TTC549 (cell line): Measurements from ENCODE around the gene TSHZ2.

Source experiments
- FAIRE-seq: peaks from 2 replicates; lab custom pipeline; 2012; peaks lifted over from hg19 to GRCh38; lab: Jason Lieb, UNC

TSHZ2 gene

GRCh38 chr20:53284696-53285095 lies 312.5 kb downstream of the TSHZ2 start:
- no peak for FAIRE-seq

- FAIRE-seq, result no peak
Observed at GRCh38 chr20:53287357-53288042, 315.3 kb downstream of the TSHZ2 start.

GRCh38 chr20:53291548-53291947 lies 319.4 kb downstream of the TSHZ2 start:
- FAIRE-seq, result no peak

- no peak for FAIRE-seq
Observed at GRCh38 chr20:53292347-53292746, 320.2 kb downstream of the TSHZ2 start.

- no peak for FAIRE-seq
Observed at GRCh38 chr20:53294804-53295203, 322.6 kb downstream of the TSHZ2 start.

DNA sequence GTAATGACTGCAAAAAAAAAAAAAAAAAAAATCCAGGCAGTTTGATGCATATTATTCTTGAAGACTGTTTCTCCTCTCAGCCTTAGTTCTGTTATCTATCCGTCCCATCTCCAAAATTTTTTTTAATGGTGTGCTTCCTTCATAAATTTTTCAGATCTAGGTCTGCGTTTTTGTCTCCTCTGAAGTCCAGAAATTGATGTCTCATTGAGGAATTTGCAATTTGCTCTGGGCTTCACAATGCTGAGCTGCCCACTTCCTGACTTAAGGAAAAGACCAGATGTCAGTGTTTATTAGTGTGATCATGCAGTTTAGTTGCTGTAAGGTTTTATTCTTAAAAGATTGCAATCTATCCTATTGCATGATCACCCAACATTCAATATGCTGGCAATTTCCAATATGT lies 323.9 kb downstream of the TSHZ2 start:
- FAIRE-seq, result no peak

- no peak for FAIRE-seq
Observed at GRCh38 chr20:53296451-53297153, 324.4 kb downstream of the TSHZ2 start.

DNA sequence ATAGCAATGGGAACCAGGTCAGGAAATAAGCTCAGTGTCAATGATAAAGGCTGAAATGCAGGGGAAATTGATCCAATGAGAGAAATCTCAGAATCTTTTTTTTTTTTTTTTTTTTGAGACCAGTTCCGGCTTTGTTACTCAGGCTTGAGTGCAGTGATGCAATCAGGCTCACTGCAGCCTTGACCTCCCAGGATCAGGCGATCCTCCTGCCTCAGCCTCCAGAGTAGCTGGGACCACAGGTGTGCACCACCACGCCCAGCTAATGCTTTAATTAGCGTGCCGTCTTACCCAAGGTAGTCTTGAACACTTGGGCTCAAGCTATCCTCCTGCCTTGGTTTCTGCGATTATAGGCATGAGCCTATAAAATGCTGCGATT lies 325.0 kb downstream of the TSHZ2 start:
- FAIRE-seq, result no peak

GRCh38 chr20:53298260-53298659 lies 326.1 kb downstream of the TSHZ2 start:
- FAIRE-seq, result no peak

- FAIRE-seq, result no peak
Observed at GRCh38 chr20:53298911-53299310, 326.8 kb downstream of the TSHZ2 start.

DNA sequence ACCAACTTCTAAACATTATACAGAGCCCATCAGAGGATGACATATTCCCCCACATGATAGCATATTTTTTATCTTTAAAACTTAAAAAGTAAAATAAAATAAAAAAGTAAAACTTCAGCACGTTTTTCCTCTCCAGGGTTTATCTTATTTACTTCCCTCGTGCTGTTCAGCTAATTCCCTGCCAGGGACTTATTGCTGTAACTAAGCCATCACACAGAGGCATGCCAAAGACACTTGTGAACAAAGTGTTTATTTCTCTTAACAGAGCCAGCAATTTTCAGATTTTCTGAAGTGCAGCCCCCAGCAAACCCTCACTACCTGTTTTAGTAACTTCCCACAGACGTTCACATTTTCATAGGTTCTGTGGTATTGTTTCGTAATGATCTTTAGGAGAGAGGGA lies 327.7 kb downstream of the TSHZ2 start:
- no peak for FAIRE-seq

DNA sequence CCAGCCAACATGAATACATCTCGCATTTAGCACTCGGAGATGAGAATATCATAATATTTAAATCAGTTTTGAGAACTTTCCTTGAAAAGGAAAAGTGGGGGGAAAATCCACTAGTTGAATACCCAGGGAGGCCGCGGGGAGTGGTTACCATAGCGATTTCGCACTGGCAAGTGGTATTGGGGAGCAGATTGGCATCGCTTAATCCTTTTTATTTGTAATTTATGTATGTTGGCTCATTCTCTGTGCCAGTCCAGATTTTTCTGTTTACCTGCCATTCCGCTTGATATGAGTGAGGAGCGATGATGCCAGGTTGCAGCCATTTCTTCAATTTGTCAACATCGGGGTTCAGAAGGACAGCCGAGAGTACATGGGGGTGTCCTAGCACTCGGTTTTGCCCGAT lies 329.7 kb downstream of the TSHZ2 start:
- no peak for FAIRE-seq

- FAIRE-seq, result no peak
Observed at GRCh38 chr20:53302695-53303412, 330.7 kb downstream of the TSHZ2 start.

GRCh38 chr20:53303413-53303760 lies 331.2 kb downstream of the TSHZ2 start:
- FAIRE-seq, result no peak

GRCh38 chr20:53304146-53304545 lies 332.0 kb downstream of the TSHZ2 start:
- no peak for FAIRE-seq

- no peak for FAIRE-seq
Observed at GRCh38 chr20:53306192-53306805, 334.1 kb downstream of the TSHZ2 start.

- FAIRE-seq, result no peak
Observed at GRCh38 chr20:53307964-53308597, 335.9 kb downstream of the TSHZ2 start.

DNA sequence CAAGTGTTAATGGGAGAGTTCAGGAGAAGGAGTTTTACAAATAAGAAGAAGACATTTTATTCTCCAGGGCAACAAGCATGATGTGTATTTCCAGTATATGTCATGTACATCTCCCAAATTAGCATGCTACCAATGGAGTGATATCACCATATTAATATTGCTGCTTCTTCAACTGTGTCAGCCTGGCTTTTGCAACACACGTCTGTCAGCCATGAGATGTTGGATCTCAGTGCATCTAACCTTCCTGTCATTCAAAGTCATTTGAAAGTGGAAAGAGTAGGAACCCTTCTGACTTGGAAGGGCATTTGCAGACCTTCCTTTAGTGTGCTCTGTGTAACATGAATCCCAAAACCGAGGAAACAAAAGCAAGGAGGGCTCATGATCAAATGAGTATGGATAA lies 337.4 kb downstream of the TSHZ2 start:
- FAIRE-seq, result no peak

- no peak for FAIRE-seq
Observed at GRCh38 chr20:53312957-53313356, 340.8 kb downstream of the TSHZ2 start.

DNA sequence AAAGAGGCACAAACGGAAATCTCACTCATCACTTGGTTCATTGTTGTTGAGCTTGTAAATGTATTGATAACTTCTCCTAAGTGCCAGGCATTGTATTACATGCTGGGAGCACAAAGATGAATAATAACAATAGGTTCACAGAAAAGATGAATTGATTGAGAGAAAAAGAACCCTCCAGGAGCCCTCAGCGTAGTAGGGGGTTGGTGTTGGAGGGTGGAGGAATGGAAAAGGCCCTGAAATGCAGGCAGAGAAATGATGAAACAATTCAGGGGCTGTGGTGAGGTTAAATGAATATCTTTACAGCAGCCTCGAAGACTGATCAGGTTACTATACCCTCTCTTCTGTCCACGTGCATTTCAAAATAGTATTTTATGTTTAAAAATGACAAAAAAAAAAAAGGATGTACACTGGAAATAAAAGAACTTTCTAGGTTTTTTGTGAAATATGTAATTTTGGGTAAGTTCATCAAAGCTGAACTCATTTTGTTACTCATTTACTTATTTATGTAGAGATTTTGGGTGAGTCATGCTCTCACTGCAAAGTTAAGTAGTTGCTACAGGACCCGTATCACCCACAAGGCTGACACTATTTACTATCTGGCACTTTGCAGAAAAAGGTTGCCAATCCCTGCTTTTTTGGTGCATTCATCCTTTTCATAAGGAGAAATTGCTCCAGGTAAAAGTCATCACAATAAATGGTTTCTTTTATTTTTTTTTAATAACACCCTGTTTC lies 344.2 kb downstream of the TSHZ2 start:
- FAIRE-seq, result no peak

GRCh38 chr20:53319200-53319599 lies 347.0 kb downstream of the TSHZ2 start:
- no peak for FAIRE-seq

DNA sequence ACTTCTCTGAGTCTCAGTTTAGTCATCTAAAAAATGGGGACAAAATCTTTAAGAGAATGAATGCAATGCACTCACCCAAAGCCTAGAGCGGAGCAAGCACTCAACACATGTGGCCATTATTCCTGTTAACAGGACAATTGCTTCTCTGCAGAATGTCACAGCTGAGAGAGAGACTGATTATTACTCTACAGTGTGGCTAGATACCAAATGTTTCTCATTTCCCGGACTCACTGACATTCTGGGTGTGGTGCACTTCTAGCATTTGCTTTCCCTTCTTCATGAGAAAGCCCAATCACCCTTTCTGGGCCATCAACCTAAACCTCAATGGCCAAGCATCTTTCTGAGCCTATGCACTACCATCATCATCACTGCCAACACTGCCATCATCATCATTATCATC lies 347.6 kb downstream of the TSHZ2 start:
- FAIRE-seq, result no peak
